Choroid plexus epithelial cell (primary cell): ENCODE measurements around the gene KCNE1.

Experiments used
- DNase-seq: peaks from one replicate; pipeline ENCODE4 v3.0.0-alpha.2; 2010; ENCODE audit warnings: low read depth
- H3K4me3 ChIP-seq: 2 replicates; pipeline ENCODE4 v1.5.1; 2011; ENCODE audit warnings: low read depth, mild to moderate bottlenecking, control low read depth, low read length, moderate library complexity
- CTCF ChIP-seq: conservative IDR thresholded peaks from 2 replicates; pipeline ENCODE4 v1.5.1; 2011; ENCODE audit warnings: low read depth, mild to moderate bottlenecking, control low read depth, inconsistent platforms, low read length, moderate library complexity

Gene KCNE1

GRCh38 chr21:34513129-34513675 lies 1.2 kb upstream of the KCNE1 start:
- TF ChIP-seq CTCF: no peak
- DNase-seq: no peak
- no peak overlapping the region for H3K4me3 ChIP-seq

- no peak overlapping the region for H3K4me3 ChIP-seq
- no peak for DNase-seq
- TF ChIP-seq CTCF: no peak
Observed at GRCh38 chr21:34511181-34511580, 829 bp downstream of the KCNE1 start.

GRCh38 chr21:34510148-34511142 lies 1.6 kb downstream of the KCNE1 start:
- peak; percentile 94 for TF ChIP-seq CTCF
- no peak overlapping the region for H3K4me3 ChIP-seq
- DNase-seq: peak; percentile 89

GRCh38 chr21:34509151-34509550 lies 2.9 kb downstream of the KCNE1 start:
- H3K4me3 ChIP-seq: no peak overlapping the region
- peak; percentile 41 for TF ChIP-seq CTCF
- no peak for DNase-seq

- TF ChIP-seq CTCF: no peak
- H3K4me3 ChIP-seq: no peak overlapping the region
- no peak for DNase-seq
Observed at GRCh38 chr21:34504595-34504994, 7.4 kb downstream of the KCNE1 start.

- DNase-seq: no peak
- H3K4me3 ChIP-seq: no peak overlapping the region
- TF ChIP-seq CTCF: no peak
Observed at GRCh38 chr21:34502480-34503106, 9.4 kb downstream of the KCNE1 start.
